ENCODE data around the gene LENG9.

LENG9 gene

GRCh38 chr19:54481326-54481930 lies 17.9 kb upstream of the LENG9 start:
- no peak overlapping the region for H3K27ac ChIP-seq
- TF ChIP-seq CTCF (conservative IDR thresholded peaks at IDR 0.05), result peak; percentile 92

GRCh38 chr19:54480051-54480450 lies 16.5 kb upstream of the LENG9 start:
- no peak for TF ChIP-seq CTCF (conservative IDR thresholded peaks at IDR 0.05)
- no peak overlapping the region for H3K27ac ChIP-seq

GRCh38 chr19:54478677-54479266 lies 15.2 kb upstream of the LENG9 start:
- TF ChIP-seq CTCF (conservative IDR thresholded peaks at IDR 0.05), result peak; percentile 88
- H3K27ac ChIP-seq, result no peak overlapping the region

GRCh38 chr19:54477650-54478049 lies 14.1 kb upstream of the LENG9 start:
- peak; percentile 37; the same call in 1 of the 2 replicates for TF ChIP-seq CTCF (conservative IDR thresholded peaks at IDR 0.05)
- no peak overlapping the region for H3K27ac ChIP-seq

GRCh38 chr19:54475706-54476105 lies 12.1 kb upstream of the LENG9 start:
- H3K27ac ChIP-seq, result no peak overlapping the region
- no peak for TF ChIP-seq CTCF (conservative IDR thresholded peaks at IDR 0.05)

- TF ChIP-seq CTCF (conservative IDR thresholded peaks at IDR 0.05), result no peak
- H3K27ac ChIP-seq, result no peak overlapping the region
Measured at GRCh38 chr19:54473892-54474372, 10.4 kb upstream of the LENG9 start.

- H3K27ac ChIP-seq, result no peak within 1 kb of the TSS
- no peak for TF ChIP-seq CTCF (conservative IDR thresholded peaks at IDR 0.05)
Measured at GRCh38 chr19:54473071-54473891, 9.7 kb upstream of the LENG9 start, which contains the start of gene CDC42EP5. TSS of gene CDC42EP5 (minus strand) at chr19:54473296. CDS start at chr19:54465547, 7,749 bp downstream.

Data from VCaP (cell line).